ENCODE data around the gene ZDHHC7.
"Not testable (repeated sequence)": the region's sequence is repeated elsewhere in the genome, so short reads cannot be mapped to it uniquely, and the experiment has no call there.

The ZDHHC7 gene

GRCh38 chr16:85037721-85038120 is 26.4 kb upstream of the ZDHHC7 start:
- no peak for TF ChIP-seq CTCF (IDR thresholded peaks at IDR 0.05; ENCODE audit: insufficient read depth, low read length, missing control alignments)
- CTCF ChIA-PET: interaction anchor here (1.0 kb wide), 1 partner anchor 283 kb away, joined by 3 read pairs; no protein-coding TSS in a partner anchor
- no peak for DNase-seq (ENCODE audit: low read depth, low spot score)
- POLR2A ChIA-PET: no interaction called here
- H3K4me3 ChIP-seq (ENCODE audit: low read depth, low read length): no peak overlapping the region

GRCh38 chr16:85037050-85037410 is 25.7 kb upstream of the ZDHHC7 start:
- TF ChIP-seq CTCF (IDR thresholded peaks at IDR 0.05; ENCODE audit: insufficient read depth, low read length, missing control alignments): no peak
- CTCF ChIA-PET: interaction anchor here (1.0 kb wide), 1 partner anchor 283 kb away, joined by 3 read pairs; no protein-coding TSS in a partner anchor
- POLR2A ChIA-PET: no interaction called here
- no peak for DNase-seq (ENCODE audit: low read depth, low spot score)
- H3K4me3 ChIP-seq (ENCODE audit: low read depth, low read length): no peak overlapping the region

- TF ChIP-seq CTCF (IDR thresholded peaks at IDR 0.05; ENCODE audit: insufficient read depth, low read length, missing control alignments): no peak
- no peak overlapping the region for H3K4me3 ChIP-seq (ENCODE audit: low read depth, low read length)
- POLR2A ChIA-PET: no interaction called here
- DNase-seq (ENCODE audit: low read depth, low spot score): no peak
- CTCF ChIA-PET: interaction anchor here (1.0 kb wide), 1 partner anchor 282 kb away, joined by 3 read pairs; no protein-coding TSS in a partner anchor
Measured at GRCh38 chr16:85036236-85037049, 25.1 kb upstream of the ZDHHC7 start.

- DNase-seq (ENCODE audit: low read depth, low spot score): no peak
- TF ChIP-seq CTCF (IDR thresholded peaks at IDR 0.05; ENCODE audit: insufficient read depth, low read length, missing control alignments): no peak
- no peak overlapping the region for H3K4me3 ChIP-seq (ENCODE audit: low read depth, low read length)
- ChIA-PET POLR2A (interaction anchor here (0.6 kb wide), 1 partner anchor 60 kb away, joined by 3 read pairs; no protein-coding TSS in a partner anchor), CTCF (no interaction called here)
Measured at GRCh38 chr16:85034591-85035433, 23.5 kb upstream of the ZDHHC7 start.

- ChIA-PET CTCF (interaction anchor here (1.6 kb wide), 1 partner anchor 10 kb away, joined by 4 read pairs; no protein-coding TSS in a partner anchor), POLR2A (no interaction called here)
- no peak overlapping the region for H3K4me3 ChIP-seq (ENCODE audit: low read depth, low read length)
- no peak for DNase-seq (ENCODE audit: low read depth, low spot score)
- TF ChIP-seq CTCF (IDR thresholded peaks at IDR 0.05; ENCODE audit: insufficient read depth, low read length, missing control alignments): no peak
Measured at GRCh38 chr16:85033171-85033570, 21.8 kb upstream of the ZDHHC7 start.

GRCh38 chr16:85032187-85032586 is 20.9 kb upstream of the ZDHHC7 start:
- DNase-seq (ENCODE audit: low read depth, low spot score); H3K4me3 ChIP-seq (ENCODE audit: low read depth, low read length); POLR2A ChIA-PET; CTCF ChIA-PET: not testable (repeated sequence)
